Fibroblast of mammary gland (primary cell): ENCODE measurements around the gene TTC21B.

Experiments
- DNase-seq: peaks from one replicate; pipeline ENCODE4 v3.0.0-alpha.2; 2010; ENCODE audit warnings: low read depth
- H3K4me3 ChIP-seq: 2 replicates; pipeline ENCODE4 v1.5.1; 2011; ENCODE audit warnings: low read depth, mild to moderate bottlenecking, low read length, moderate library complexity; ENCODE audit not compliant: control insufficient read depth
- CTCF ChIP-seq: conservative IDR thresholded peaks from 2 replicates; pipeline ENCODE4 v1.5.1; 2011; ENCODE audit warnings: low read depth, low read length, inconsistent platforms; ENCODE audit not compliant: control insufficient read depth, insufficient read depth

Gene TTC21B

GRCh38 chr2:165952741-165953211, 800 bp downstream of the TTC21B start:
- TF ChIP-seq CTCF: no peak
- H3K4me3 ChIP-seq: peak overlapping the region; percentile 77
- peak; percentile 14 for DNase-seq

DNA sequence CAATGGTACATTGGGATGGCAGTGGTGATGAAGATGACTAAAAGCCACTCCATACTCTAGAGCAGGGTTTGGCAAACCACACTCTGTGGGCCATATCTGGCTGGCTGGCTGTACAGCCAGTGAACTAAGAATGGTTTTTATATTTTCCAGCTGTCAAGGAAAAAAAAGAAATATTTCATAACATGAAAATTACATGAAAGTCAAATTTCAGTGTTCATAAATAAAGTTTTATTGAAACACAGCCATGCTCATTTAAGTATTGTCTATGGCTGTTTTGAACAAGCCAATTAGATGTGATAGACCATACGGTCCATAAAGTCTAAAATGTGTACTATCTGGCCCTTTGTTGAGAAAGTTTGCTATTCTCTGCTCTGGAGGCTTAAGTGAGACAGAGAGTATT, 1.5 kb downstream of the TTC21B start:
- DNase-seq: no peak
- H3K4me3 ChIP-seq: no peak overlapping the region
- no peak for TF ChIP-seq CTCF

- no peak for DNase-seq
- TF ChIP-seq CTCF: no peak
- no peak overlapping the region for H3K4me3 ChIP-seq
Measured at GRCh38 chr2:165950438-165950837, 3.1 kb downstream of the TTC21B start.

- no peak for DNase-seq
- no peak for TF ChIP-seq CTCF
- no peak overlapping the region for H3K4me3 ChIP-seq
Measured at GRCh38 chr2:165941827-165942226, 11.7 kb downstream of the TTC21B start.

GRCh38 chr2:165938237-165938636, 15.3 kb downstream of the TTC21B start:
- H3K4me3 ChIP-seq: no peak overlapping the region
- no peak for TF ChIP-seq CTCF
- no peak for DNase-seq

DNA sequence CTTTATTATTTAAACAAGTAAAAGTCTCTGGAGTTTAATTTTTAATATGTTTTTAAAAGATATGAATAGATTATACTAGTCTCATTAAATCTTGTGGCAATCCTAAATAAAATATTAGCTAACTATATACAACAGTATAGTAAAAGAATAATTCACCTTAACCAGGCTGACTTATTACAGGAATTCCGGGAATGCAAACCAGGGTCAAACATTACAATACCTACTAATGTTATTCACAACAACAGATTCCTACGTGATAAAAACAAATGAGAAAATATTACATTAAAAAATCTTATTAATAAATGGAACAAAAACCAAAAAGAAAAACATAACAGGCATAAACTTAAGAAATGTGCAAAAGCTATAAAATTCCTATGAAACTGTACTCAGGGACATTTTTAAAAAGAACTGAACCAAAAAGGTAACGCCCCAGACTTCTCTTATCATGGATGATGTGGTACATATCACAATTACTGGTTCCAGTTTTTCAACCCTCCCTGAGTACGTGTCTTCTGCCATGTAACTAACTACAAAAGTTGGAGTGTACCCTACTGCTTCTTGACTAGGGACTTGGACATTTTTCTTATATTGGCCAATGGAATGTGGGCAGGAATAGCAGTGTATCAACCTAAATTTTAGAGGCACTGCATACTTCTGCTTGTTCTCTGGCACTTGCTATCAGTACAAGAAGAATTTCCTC, 20.2 kb downstream of the TTC21B start:
- TF ChIP-seq CTCF: no peak
- no peak for DNase-seq
- H3K4me3 ChIP-seq: no peak overlapping the region
